Measurements from ENCODE around the gene HEPACAM. TPM values are rescaled to one million over a fixed set of nuclear protein-coding genes. Genes with fewer than 3 reads are reported as not detected.

The HEPACAM gene
- total and polyA plus RNA-seq, 7 donors, result 0.27 to 5.5 (median 0.52) TPM; not detected in 2

DNA sequence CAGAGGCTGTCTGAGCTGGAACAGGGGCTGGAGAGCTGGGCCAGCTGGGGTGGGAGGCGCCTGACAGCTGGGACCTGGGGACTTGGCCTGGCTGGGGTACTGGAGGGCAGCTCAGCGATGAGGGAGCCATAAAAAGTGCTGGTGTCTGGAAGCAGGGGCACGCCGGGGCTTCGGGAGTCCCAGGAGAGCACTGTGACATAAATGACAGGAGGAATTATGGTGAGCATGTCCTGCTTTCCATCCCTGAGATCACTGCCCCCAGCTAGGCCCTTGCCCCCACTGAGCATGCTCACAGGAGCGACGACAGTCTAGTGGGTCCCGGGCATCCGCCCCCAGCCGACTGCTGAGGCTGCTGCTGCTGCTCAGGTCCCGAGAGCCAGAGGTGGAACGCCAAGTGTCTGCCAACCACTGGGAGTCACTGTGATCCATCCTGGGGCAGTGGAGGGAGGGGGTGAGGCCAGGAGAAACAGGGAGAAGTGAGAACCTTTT lies 44.4 kb downstream of the HEPACAM start:
- peak; percentile 60 for DNase-seq
- TF ChIP-seq, protein P1, sequence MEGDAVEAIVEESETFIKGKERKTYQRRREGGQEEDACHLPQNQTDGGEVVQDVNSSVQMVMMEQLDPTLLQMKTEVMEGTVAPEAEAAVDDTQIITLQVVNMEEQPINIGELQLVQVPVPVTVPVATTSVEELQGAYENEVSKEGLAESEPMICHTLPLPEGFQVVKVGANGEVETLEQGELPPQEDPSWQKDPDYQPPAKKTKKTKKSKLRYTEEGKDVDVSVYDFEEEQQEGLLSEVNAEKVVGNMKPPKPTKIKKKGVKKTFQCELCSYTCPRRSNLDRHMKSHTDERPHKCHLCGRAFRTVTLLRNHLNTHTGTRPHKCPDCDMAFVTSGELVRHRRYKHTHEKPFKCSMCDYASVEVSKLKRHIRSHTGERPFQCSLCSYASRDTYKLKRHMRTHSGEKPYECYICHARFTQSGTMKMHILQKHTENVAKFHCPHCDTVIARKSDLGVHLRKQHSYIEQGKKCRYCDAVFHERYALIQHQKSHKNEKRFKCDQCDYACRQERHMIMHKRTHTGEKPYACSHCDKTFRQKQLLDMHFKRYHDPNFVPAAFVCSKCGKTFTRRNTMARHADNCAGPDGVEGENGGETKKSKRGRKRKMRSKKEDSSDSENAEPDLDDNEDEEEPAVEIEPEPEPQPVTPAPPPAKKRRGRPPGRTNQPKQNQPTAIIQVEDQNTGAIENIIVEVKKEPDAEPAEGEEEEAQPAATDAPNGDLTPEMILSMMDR (IDR thresholded peaks at IDR 0.05), result no peak
- TF ChIP-seq POLR2AphosphoS5 (IDR thresholded peaks at IDR 0.05) (no peak), EP300 (IDR thresholded peaks at IDR 0.05) (no peak), POLR2A (IDR thresholded peaks at IDR 0.05) (no peak)
- 68 to 80% methylated on average over 12 of the region's 12 CpGs for WGBS, 2 donors
- no peaks in the 10 kb centered on the region for H3K9me3 ChIP-seq
- H3K4me3 ChIP-seq, result no peak overlapping the region
- peaks cover 0 to 36% (median 8%) of the 10 kb centered on the region in 3 donors for H3K27me3 ChIP-seq
- intact Hi-C loops (cut with DNase I), result no loop called here
- H3K36me3 ChIP-seq, result no peaks in the 10 kb centered on the region
- peak overlapping the region in 1 of 4 donors; percentile 49 for H3K27ac ChIP-seq
- peaks cover 0 to 5% (median 2%) of the 10 kb centered on the region in 4 donors for H3K4me1 ChIP-seq

DNA sequence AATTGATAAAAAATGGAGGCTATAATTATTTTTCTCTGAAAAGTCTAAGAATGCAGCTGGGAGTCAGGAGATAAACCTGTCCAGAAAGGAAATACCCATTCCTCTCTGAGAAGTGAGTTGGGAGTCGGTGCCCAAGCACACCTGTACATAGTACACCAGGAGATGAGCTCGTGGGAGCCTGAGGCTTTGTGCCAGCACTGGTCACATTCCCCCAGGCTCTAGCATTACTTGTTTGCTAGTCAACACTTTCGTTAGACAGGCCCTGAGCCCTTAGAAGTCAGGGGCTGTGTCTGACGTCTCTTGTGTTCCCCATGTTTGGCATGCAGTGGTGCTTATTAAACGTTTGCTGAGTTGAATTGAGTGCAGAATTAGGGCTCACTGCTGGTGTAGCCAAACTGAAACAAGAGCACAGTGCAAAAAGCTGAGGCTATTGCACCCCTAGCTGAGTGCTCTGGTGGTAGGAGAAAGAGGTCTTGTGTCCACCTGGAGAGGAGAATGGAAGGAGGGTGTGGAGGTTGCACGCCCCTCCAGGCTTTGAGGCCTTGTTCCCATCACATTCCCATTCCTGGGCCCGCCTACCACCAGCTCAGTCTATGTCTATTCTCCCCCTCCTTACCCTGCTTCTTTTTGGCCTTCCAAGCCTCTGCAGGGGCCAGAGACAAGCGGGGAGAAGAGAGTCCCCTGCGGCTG lies 45.0 kb downstream of the HEPACAM start:
- TF ChIP-seq, protein P1 (IDR thresholded peaks at IDR 0.05), result no peak
- TF ChIP-seq POLR2AphosphoS5 (IDR thresholded peaks at IDR 0.05) (no peak), POLR2A (IDR thresholded peaks at IDR 0.05) (no peak), EP300 (IDR thresholded peaks at IDR 0.05) (no peak)
- intact Hi-C loops (cut with DNase I), result no loop called here
- H3K36me3 ChIP-seq, result no peaks in the 10 kb centered on the region
- peaks cover 0 to 5% (median 2%) of the 10 kb centered on the region in 4 donors for H3K4me1 ChIP-seq
- no peaks in the 10 kb centered on the region for H3K9me3 ChIP-seq
- peak; percentile 41 for DNase-seq
- peak overlapping the region in 1 of 4 donors; percentile 36 for H3K27ac ChIP-seq
- no peak overlapping the region for H3K4me3 ChIP-seq
- H3K27me3 ChIP-seq, result peaks cover 0 to 39% (median 9%) of the 10 kb centered on the region in 3 donors
- 75 to 79% methylated on average over 9 of the region's 9 CpGs for WGBS, 2 donors

DNA sequence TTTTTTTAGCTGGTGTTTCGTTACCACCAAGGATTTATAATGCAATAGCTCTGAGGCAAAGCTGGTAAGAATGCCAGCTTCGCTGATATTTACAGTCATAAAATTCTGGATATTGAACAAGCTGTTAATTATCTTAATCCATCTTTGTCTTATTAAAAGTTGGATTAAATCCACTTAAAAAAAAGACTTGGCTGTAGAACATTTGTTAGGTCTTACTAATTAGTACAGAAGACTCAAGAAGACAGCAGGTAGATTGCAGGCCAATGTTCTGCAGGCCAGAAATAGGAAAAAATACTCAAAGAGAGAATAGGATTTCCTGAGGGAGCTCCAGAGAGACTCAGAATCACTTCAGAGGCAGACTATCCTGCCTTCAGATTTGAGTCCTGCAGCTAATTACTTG lies 45.7 kb downstream of the HEPACAM start:
- Histone ChIP-seq H3K27me3 (peaks cover 0 to 39% (median 9%) of the 10 kb centered on the region in 3 donors), H3K9me3 (no peaks in the 10 kb centered on the region), H3K4me3 (no peak overlapping the region), H3K4me1 (peaks cover 0 to 5% (median 2%) of the 10 kb centered on the region in 4 donors), H3K36me3 (no peaks in the 10 kb centered on the region), H3K27ac (no peak overlapping the region)
- WGBS, 2 donors, result 85 to 90% methylated on average over 2 of the region's 2 CpGs
- TF ChIP-seq POLR2AphosphoS5 (IDR thresholded peaks at IDR 0.05) (no peak), EP300 (IDR thresholded peaks at IDR 0.05) (no peak), POLR2A (IDR thresholded peaks at IDR 0.05) (no peak)
- TF ChIP-seq, protein P1 (IDR thresholded peaks at IDR 0.05), result no peak
- DNase-seq, result no peak
- intact Hi-C loops (cut with DNase I), result no loop called here

DNA sequence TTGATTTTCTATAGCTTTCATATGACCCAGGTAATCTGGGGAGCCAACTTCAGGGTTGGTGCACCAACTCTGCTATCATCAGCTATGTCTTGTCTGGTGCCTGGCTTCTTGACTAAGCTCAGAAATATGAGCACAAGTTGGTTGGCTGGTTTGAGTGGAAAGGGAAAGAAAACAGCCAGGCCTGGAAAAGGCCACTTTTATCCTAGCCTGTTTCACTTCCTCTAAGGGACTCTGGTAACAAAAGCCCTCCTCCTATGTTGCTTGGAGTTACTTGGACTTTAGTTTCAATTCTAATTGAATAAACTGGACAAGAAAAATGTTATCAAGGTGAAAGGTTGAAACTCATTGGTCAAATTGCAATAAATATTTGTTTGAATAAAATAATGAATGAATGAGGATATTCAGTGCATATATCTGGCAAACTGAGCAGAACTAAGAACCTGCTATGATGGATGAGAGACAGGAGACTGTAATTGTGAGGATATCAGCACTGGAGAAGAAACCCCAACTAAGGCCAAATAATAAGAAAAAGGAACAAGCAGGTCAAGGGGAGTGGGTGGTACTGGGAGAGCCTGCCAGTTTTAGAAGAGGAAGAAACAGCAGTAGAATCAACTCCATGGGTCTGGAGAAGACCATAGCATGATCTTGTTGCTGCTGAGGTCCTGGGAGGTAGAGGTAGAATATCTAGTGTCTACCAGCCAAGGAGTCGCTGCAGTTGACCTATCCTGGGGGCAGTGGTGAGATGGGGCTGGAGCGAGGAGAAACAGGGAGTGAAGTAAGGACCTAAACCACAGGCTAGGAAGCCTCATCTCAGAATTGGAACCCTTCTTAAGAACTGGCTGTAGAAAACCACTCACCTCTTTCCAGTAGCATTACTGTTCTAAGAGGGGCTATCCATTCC lies 46.4 kb downstream of the HEPACAM start:
- Histone ChIP-seq H3K36me3 (no peaks in the 10 kb centered on the region), H3K4me1 (peaks cover 0 to 5% (median 2%) of the 10 kb centered on the region in 4 donors), H3K9me3 (no peaks in the 10 kb centered on the region), H3K4me3 (no peak overlapping the region), H3K27ac (peak overlapping the region in 1 of 4 donors; percentile 9), H3K27me3 (peaks cover 0 to 39% (median 9%) of the 10 kb centered on the region in 3 donors)
- no peak for TF ChIP-seq EP300 (IDR thresholded peaks at IDR 0.05)
- TF ChIP-seq, protein P1 (IDR thresholded peaks at IDR 0.05), result no peak
- TF ChIP-seq POLR2AphosphoS5 (IDR thresholded peaks at IDR 0.05), result no peak
- TF ChIP-seq POLR2A (IDR thresholded peaks at IDR 0.05), result no peak
- WGBS, 2 donors, result 88 to 94% methylated on average over 2 of the region's 2 CpGs
- DNase-seq, result no peak
- intact Hi-C loops (cut with DNase I), result no loop called here
